ES-I3 (cell line): ENCODE measurements around the gene RBCK1.

ENCODE experiments used
- H3K36me3 ChIP-seq: 2 replicates; pipeline ENCODE4 v1.6.1; 2013; ENCODE audit warnings: mild to moderate bottlenecking, low read length, control low read depth, moderate library complexity; ENCODE audit not compliant: insufficient read depth
- H3K4me1 ChIP-seq: 2 replicates; pipeline ENCODE4 v1.6.1; 2013; ENCODE audit warnings: mild to moderate bottlenecking, control low read depth, low read length; ENCODE audit not compliant: insufficient read depth
- H3K9ac ChIP-seq: 2 replicates; pipeline ENCODE4 v1.6.1; 2013; ENCODE audit warnings: low read depth, mild to moderate bottlenecking, low read length, moderate library complexity
- H3K9me3 ChIP-seq: 2 replicates; pipeline ENCODE4 v1.6.1; 2013; ENCODE audit warnings: mild to moderate bottlenecking, low read length, moderate library complexity; ENCODE audit not compliant: control insufficient read depth, insufficient read depth

The RBCK1 gene

GRCh38 chr20:428658-429200 lies 20.6 kb downstream of the RBCK1 start:
- no peaks in the 10 kb centered on the region; the same call in none of the 2 replicates for H3K36me3 ChIP-seq
- H3K9ac ChIP-seq = no peak overlapping the region
- no peaks in the 10 kb centered on the region for H3K9me3 ChIP-seq
- no peaks in the 10 kb centered on the region for H3K4me1 ChIP-seq

- no peaks in the 10 kb centered on the region for H3K9me3 ChIP-seq
- H3K36me3 ChIP-seq = no peaks in the 10 kb centered on the region; the same call in none of the 2 replicates
- no peak overlapping the region for H3K9ac ChIP-seq
- peaks cover 4% of the 10 kb centered on the region; the same call in 1 of the 2 replicates for H3K4me1 ChIP-seq
Observed at GRCh38 chr20:430091-430999, 22.2 kb downstream of the RBCK1 start.

- Histone ChIP-seq H3K9me3 (no peaks in the 10 kb centered on the region), H3K4me1 (peaks cover 4% of the 10 kb centered on the region; the same call in 1 of the 2 replicates), H3K36me3 (no peaks in the 10 kb centered on the region; the same call in none of the 2 replicates), H3K9ac (no peak overlapping the region)
Observed at GRCh38 chr20:431012-431904, 23.2 kb downstream of the RBCK1 start.

GRCh38 chr20:432208-432607 lies 24.1 kb downstream of the RBCK1 start:
- H3K4me1 ChIP-seq = peaks cover 4% of the 10 kb centered on the region; the same call in 1 of the 2 replicates
- H3K9ac ChIP-seq = no peak overlapping the region
- H3K36me3 ChIP-seq = peaks cover 1% of the 10 kb centered on the region
- no peaks in the 10 kb centered on the region for H3K9me3 ChIP-seq

GRCh38 chr20:432677-433299 lies 24.7 kb downstream of the RBCK1 start:
- no peak overlapping the region for H3K9ac ChIP-seq
- H3K4me1 ChIP-seq = peaks cover 4% of the 10 kb centered on the region; the same call in 1 of the 2 replicates
- H3K9me3 ChIP-seq = no peaks in the 10 kb centered on the region
- H3K36me3 ChIP-seq = peaks cover 4% of the 10 kb centered on the region

- Histone ChIP-seq H3K4me1 (peaks cover 4% of the 10 kb centered on the region; the same call in 1 of the 2 replicates), H3K36me3 (peaks cover 4% of the 10 kb centered on the region), H3K9ac (no peak overlapping the region), H3K9me3 (no peaks in the 10 kb centered on the region)
Observed at GRCh38 chr20:433300-433975, 25.3 kb downstream of the RBCK1 start.

DNA sequence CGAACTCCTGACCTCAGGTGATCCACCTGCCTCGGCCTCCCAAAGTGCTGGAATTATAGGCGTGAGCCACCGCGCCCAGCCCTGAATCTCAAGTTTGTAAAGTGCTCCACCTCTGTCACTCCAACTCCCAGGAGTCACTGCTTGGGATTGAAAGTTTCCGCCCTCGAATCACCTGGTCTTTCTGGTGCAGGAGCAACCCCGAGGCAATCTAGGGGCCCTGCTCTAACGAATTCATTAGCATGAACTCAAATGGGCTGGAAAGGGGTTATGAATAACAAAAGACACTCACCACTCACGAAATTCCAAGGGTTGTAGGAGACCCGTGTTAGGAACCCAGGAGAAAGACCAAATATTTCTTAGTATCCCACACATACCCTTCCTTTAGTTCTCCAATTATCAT lies 26.1 kb downstream of the RBCK1 start:
- Histone ChIP-seq H3K36me3 (peaks cover 4% of the 10 kb centered on the region), H3K9ac (no peak overlapping the region; the same call in 1 of the 2 replicates), H3K9me3 (no peaks in the 10 kb centered on the region), H3K4me1 (peaks cover 4% of the 10 kb centered on the region; the same call in 1 of the 2 replicates)

DNA sequence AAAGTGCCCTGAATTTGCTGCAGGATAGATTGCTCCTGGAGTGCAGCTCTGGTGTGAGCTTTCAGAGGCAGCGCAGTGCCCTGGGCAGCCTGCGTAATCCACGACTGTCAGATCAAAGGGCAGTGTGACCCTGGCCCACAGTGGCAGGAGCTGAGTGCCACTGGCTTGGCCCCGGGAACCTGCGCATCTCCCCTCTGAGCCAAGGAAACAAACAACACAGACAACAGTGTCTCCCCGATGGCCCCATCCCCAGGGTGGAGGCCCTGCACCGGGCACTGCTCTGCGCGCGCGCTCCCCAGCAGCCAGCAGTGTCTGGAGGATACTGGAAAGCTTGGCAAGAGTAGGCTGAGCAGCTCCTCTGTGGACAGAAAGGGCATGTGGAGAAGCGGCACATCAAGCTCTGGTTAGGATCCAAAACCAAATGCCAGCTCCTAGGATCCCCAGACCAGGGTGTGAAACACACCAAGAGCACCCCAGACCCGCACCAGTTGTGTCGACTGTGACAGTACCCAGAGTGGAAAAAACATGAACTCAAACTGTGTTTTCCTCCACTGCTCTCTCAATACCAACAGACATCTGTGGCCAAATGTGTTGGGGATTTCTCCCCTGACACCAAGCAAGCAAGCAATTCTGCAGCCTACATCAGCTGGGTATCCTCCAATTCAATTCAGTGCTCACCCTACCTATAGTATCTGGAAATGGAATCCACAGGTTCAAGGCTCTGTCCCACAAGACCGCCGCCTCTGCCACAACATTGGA lies 26.7 kb downstream of the RBCK1 start:
- Histone ChIP-seq H3K4me1 (peaks cover 4% of the 10 kb centered on the region; the same call in 1 of the 2 replicates), H3K9ac (no peak overlapping the region; the same call in 1 of the 2 replicates), H3K36me3 (peaks cover 4% of the 10 kb centered on the region), H3K9me3 (no peaks in the 10 kb centered on the region)

- peaks cover 4% of the 10 kb centered on the region; the same call in 1 of the 2 replicates for H3K4me1 ChIP-seq
- no peak overlapping the region for H3K9ac ChIP-seq
- peaks cover 10% of the 10 kb centered on the region for H3K36me3 ChIP-seq
- no peaks in the 10 kb centered on the region for H3K9me3 ChIP-seq
Observed at GRCh38 chr20:435558-435957, 27.5 kb downstream of the RBCK1 start.

- H3K9me3 ChIP-seq = no peaks in the 10 kb centered on the region
- H3K9ac ChIP-seq = no peak overlapping the region
- peaks cover 4% of the 10 kb centered on the region; the same call in 1 of the 2 replicates for H3K4me1 ChIP-seq
- H3K36me3 ChIP-seq = peaks cover 14% of the 10 kb centered on the region
Observed at GRCh38 chr20:436476-436875, 28.4 kb downstream of the RBCK1 start.

- Histone ChIP-seq H3K9ac (no peak overlapping the region), H3K9me3 (no peaks in the 10 kb centered on the region), H3K36me3 (peaks cover 14% of the 10 kb centered on the region), H3K4me1 (peaks cover 4% of the 10 kb centered on the region; the same call in 1 of the 2 replicates)
Observed at GRCh38 chr20:437787-438486, 29.8 kb downstream of the RBCK1 start.
